HG02884 (cell line): ENCODE data around the gene ABHD10.

Source experiments
- ATAC-seq: cut with Tn5 transposase; IDR thresholded peaks from one replicate; pipeline ENCODE4 v1.9.1; 2021; ENCODE audit warnings: mild to moderate bottlenecking, moderate library complexity; ENCODE audit not compliant: unreplicated experiment

The ABHD10 gene

GRCh38 chr3:111963424-111963823, 15.4 kb upstream of the ABHD10 start:
- no peak for ATAC-seq

DNA sequence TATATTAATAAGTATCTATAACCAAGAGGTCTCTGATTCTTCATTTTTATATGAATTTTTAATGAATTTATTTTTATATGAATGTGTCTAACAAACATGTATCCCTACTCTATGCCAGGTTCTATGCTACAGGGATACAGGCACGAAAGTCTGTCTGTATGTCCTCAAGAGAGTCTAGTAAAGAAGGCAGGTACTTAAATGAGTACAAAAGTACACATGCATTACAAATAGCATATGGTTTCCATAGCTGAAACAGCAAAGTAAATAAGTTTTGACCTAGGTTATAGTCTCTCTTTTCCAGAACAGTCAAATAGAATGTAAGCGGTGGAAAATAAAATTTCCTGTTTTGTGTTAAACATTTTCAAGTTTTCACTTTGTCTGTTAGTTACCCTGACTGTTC, 13.3 kb upstream of the ABHD10 start:
- ATAC-seq, result no peak

- ATAC-seq, result no peak
Observed at GRCh38 chr3:111967068-111967467, 11.8 kb upstream of the ABHD10 start.

- peak; percentile 98 for ATAC-seq
Observed at GRCh38 chr3:111967651-111968274, 11.1 kb upstream of the ABHD10 start.

DNA sequence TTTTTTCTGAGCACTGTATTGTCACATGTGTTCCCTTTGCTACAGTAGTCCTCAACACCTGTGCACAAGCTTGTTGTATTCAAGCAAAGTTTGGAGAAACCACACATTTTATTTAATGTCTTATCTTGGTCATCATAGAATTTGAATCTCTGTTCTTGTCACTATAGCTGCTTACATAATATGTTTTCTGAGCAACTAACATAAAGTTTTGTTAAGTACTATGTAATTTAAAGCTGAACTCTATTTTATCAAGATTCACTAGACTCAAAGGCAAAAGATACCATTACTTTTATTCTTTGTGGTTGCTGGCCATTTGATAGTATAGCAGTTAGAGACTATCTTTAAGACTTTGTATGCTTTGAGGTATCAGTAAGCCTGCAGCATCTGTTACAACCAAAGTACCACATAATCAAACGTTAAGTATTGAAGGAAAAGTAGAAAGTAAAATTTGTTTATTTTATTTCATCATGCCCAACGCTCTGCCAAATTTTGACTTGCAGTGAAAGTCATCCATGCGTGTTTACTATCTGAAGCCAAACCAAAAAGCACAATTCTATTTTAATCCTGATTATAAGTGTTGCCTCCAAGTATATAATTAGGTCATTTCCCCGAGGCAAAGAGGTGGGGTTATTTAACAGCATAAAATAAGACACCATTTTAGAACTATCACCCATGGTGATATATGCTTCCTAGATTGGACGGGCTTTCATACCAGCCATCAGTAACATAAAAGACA, 10.3 kb upstream of the ABHD10 start:
- ATAC-seq, result no peak

DNA sequence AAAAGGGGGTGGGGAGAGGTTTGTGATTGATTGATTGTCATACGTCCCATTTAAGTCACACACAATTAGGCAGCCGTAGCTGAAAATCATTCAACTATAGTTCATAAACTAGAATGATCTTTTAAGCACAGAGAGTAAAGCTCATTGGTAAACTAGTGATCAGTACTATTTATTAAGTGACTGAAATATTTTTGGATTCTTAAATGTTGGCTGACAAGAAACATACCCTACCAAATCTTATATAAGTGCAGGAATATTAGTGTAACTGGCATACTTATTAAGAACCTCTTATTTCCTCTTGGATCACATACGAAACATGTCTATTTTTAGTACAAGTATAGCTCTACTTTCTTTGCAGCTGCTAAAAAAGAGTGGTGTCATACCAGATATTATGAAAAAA, 8.4 kb upstream of the ABHD10 start:
- no peak for ATAC-seq

GRCh38 chr3:111971533-111972130, 7.2 kb upstream of the ABHD10 start:
- ATAC-seq, result no peak

GRCh38 chr3:111972891-111973290, 5.9 kb upstream of the ABHD10 start:
- ATAC-seq, result no peak

DNA sequence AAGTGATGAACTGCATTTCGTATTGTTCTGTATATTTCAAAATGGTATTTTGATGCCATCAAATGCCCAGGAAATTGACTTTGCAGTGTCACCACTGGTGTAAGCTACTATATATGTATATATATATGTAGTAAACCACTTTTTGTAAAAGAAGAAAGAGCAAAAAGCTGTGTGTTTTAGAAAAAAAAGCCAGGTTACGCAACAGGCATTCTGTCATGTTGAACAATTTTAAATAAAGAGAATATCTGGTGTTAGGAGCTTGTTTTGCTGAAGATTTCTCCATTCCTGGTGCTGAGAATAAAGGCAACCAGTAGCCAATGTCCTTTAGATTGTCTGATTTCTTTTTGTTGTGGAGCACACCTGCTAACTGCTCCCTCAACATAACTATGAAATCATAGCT, 3.7 kb upstream of the ABHD10 start:
- no peak for ATAC-seq

GRCh38 chr3:111976254-111976653, 2.6 kb upstream of the ABHD10 start:
- ATAC-seq, result no peak

DNA sequence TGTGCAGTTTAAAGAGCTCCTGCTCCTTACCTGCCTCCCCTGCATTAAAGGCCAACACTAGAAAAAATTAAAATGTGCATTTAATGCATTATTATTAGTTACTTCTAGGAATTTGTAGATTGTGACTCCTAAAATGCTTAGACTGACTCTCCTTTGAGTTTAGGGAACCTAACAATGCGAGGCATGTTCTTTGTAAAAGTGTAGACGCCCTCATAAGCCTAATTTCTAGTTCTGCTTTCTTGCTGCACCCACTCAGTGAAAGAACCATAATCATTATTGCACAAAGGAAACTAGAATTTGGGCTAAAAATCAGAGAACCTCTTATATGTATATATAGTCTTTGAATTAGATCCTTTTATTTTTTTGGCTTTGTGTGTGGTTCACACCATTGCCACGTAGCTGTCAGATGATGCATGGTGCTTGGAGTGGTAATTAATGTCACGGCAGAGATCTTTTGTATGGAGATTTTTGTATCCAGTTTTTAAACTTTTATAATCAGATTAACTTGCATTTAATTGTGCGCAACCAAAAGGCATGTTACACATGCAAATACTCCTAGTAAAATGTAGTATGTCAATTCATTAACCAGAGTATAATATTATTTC, 710 bp downstream of the ABHD10 start:
- ATAC-seq, result peak; percentile 44

- ATAC-seq, result no peak
Observed at GRCh38 chr3:111980716-111981456, 2.1 kb downstream of the ABHD10 start.

DNA sequence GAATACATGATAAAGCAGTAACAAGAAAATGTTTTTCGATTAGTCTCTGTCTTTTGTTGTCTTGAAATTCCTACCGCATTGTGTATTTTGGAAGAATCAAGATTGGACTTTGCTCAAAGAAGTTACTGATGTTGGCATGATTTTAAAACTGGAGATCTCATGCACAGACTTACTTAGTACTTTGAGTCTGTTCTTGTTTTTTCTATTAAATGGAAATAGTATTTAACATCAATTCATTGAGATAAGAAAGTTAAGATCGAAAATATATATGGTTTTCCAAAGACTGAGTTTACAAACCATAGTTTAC, 2.6 kb downstream of the ABHD10 start:
- no peak for ATAC-seq

DNA sequence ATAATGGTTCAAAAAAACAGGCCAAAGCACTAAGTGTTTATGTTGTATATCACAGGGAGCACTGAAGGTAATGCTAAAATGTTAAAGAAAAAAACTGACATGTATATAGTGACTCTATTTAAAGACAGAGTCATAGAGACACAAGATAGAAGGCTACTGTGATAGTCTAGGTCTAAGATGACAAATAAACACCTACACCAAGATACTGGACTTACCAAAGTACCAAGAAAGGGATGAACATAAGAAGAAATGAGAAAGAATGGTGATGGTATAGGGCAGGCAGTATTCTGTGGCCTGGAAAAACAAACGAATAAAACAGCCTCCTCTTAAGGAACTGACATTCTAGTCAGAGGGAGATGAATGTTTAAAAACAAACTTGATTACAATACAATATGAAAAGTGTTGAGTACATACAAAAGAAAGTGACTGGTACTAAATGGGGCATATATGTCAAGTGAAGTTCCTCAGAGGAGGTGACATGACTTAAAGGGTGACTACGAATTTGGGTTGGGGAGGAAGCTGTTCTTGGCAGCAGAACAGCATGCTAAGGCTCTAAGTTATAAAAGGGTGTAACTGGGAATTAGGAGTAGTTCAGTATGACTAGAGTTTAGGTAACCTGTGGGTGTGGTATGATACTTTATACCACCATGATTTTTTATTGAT, 5.9 kb downstream of the ABHD10 start:
- no peak for ATAC-seq

DNA sequence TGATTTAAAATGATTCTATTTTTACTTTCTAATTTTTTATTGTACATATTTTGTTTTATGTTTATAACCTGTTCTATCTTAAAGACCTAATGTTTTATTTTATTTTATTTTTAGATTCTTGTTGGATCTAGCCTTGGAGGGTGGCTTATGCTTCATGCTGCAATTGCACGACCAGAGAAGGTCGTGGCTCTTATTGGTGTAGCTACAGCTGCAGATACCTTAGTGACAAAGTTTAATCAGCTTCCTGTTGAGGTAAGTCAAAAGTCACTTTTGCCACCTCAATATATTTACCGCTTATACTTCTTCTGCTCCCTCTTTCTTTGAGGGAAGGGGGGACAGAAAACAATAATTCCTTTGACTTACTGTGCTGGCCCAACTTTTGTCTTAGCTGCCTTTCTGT, 8.0 kb downstream of the ABHD10 start:
- ATAC-seq, result no peak

- peak; percentile 94 for ATAC-seq
Observed at GRCh38 chr3:111989061-111989678, 10.3 kb downstream of the ABHD10 start.

- ATAC-seq, result no peak
Observed at GRCh38 chr3:111993038-111993437, 14.2 kb downstream of the ABHD10 start.

DNA sequence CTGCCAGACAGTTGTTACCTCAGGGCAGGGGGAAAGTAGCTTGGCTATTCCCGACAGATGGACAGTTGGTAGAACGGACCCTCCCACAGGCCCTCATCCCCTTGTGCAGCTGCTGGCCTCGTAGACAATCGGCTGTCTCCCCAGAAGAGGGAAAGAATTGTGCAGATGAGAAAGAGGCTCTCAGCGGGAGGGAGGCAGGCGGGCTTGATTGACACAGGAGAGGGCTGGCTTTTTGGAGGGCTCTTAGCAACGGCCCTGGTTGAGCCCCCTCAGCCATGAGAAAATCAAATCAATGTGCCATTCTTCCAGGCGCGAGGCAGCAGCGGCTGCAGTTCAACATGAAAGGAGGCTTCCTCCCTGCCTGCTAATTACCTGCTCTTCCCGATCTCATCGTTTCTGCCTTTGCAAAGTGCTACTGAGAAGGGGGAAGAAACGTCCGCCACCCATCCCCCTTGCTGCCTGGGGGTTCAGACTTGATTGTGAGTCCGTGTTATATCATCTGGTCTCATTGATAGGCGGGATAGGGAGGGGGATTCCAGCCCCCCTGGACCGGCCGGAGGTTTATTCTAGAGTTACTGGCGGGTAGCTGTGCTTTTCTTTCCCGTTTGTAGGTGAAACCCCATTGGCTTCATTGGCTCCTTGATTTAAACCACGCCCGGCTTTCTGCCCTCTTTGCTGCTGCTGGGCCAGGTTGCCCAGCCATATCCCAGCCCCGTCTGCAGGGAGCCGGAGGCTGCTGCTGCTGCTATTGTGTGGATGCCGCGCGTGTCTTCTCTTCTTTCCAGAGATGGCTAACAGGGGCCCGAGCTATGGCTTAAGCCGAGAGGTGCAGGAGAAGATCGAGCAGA, 20.0 kb downstream of the ABHD10 start, which contains the start of gene TAGLN3:
TAGLN3 (plus strand) TSS at position 287 of the 848 bp plus-strand sequence; CDS start at position 788, 501 bp downstream.
- ATAC-seq, result peak; percentile 40
